NOMO-1 treated with dmso at 0.1 percent for 144 hours (cell line): ENCODE data around the gene ARRB1.

Experiments used
- DNase-seq: peaks from one replicate; lab custom pipeline; 2025; ENCODE audit not compliant: unreplicated experiment; lab: John Stamatoyannopoulos, UW

The ARRB1 gene

GRCh38 chr11:75303544-75304224, 47.8 kb downstream of the ARRB1 start:
- no peak for DNase-seq

- no peak for DNase-seq
Measured at GRCh38 chr11:75302371-75302770, 49.1 kb downstream of the ARRB1 start.

GRCh38 chr11:75301601-75302345, 49.7 kb downstream of the ARRB1 start:
- DNase-seq: no peak

- no peak for DNase-seq
Measured at GRCh38 chr11:75301131-75301530, 50.3 kb downstream of the ARRB1 start.

GRCh38 chr11:75298976-75299260, 52.5 kb downstream of the ARRB1 start:
- no peak for DNase-seq

GRCh38 chr11:75298191-75298975, 53.1 kb downstream of the ARRB1 start:
- DNase-seq: no peak

- DNase-seq: no peak
Measured at GRCh38 chr11:75293903-75294302, 57.6 kb downstream of the ARRB1 start.

GRCh38 chr11:75292943-75293342, 58.5 kb downstream of the ARRB1 start:
- no peak for DNase-seq

GRCh38 chr11:75291741-75292140, 59.7 kb downstream of the ARRB1 start:
- DNase-seq: no peak

- DNase-seq: no peak
Measured at GRCh38 chr11:75289919-75290318, 61.5 kb downstream of the ARRB1 start.

- DNase-seq: no peak
Measured at GRCh38 chr11:75289511-75289760, 62.0 kb downstream of the ARRB1 start.

- DNase-seq: no peak
Measured at GRCh38 chr11:75287579-75287978, 63.9 kb downstream of the ARRB1 start.

GRCh38 chr11:75286826-75287465, 64.5 kb downstream of the ARRB1 start:
- DNase-seq: no peak

GRCh38 chr11:75285776-75286360, 65.6 kb downstream of the ARRB1 start:
- no peak for DNase-seq

GRCh38 chr11:75283391-75283931, 68.0 kb downstream of the ARRB1 start:
- DNase-seq: no peak

GRCh38 chr11:75281469-75282095, 69.9 kb downstream of the ARRB1 start:
- DNase-seq: no peak

GRCh38 chr11:75280770-75281468, 70.5 kb downstream of the ARRB1 start:
- DNase-seq: no peak

GRCh38 chr11:75280227-75280701, 71.2 kb downstream of the ARRB1 start:
- DNase-seq: peak; percentile 5

GRCh38 chr11:75279273-75279672, 72.2 kb downstream of the ARRB1 start:
- DNase-seq: no peak
